GM13976 (cell line): ENCODE data around the gene F2R.

Experiments
- DNase-seq: peaks from one replicate; pipeline ENCODE4 v3.0.0; 2012; ENCODE audit warnings: low spot score
- CTCF ChIP-seq: IDR thresholded peaks from 2 replicates; pipeline ENCODE4 v1.5.1; 2012; ENCODE audit warnings: borderline replicate concordance, mild to moderate bottlenecking; ENCODE audit not compliant: insufficient read depth; ENCODE audit errors: extremely low read depth, missing control alignments, control extremely low read depth
- in situ Hi-C: fragments of 300-500 bp; cut with MboI; formaldehyde crosslinking; loops from one replicate; pipeline ENCODE4 v1.12.0; 2022; ENCODE audit warnings: low sequenced_read_pairs, mixed read lengths, inconsistent platforms; ENCODE audit not compliant: unreplicated experiment

Gene F2R

GRCh38 chr5:76690037-76690679, 25.8 kb upstream of the F2R start:
- in situ Hi-C loops, result no loop called here
- DNase-seq, result no peak
- TF ChIP-seq CTCF, result no peak

- in situ Hi-C loops, result no loop called here
- no peak for DNase-seq
- no peak for TF ChIP-seq CTCF
Measured at GRCh38 chr5:76690704-76691466, 25.0 kb upstream of the F2R start.

- in situ Hi-C loops, result no loop called here
- no peak for TF ChIP-seq CTCF
- no peak for DNase-seq
Measured at GRCh38 chr5:76691467-76692273, 24.3 kb upstream of the F2R start.

GRCh38 chr5:76692274-76692540, 23.7 kb upstream of the F2R start:
- DNase-seq, result no peak
- TF ChIP-seq CTCF, result no peak
- in situ Hi-C loops, result no loop called here

- no peak for TF ChIP-seq CTCF
- in situ Hi-C loops, result no loop called here
- DNase-seq, result no peak
Measured at GRCh38 chr5:76692651-76693050, 23.3 kb upstream of the F2R start.

GRCh38 chr5:76693141-76693540, 22.8 kb upstream of the F2R start:
- TF ChIP-seq CTCF, result no peak
- in situ Hi-C loops, result no loop called here
- DNase-seq, result no peak
